SH-SY5Y (cell line): ENCODE measurements around the gene PDE1C.

Experiments used
- GATA2 ChIP-seq: IDR thresholded peaks from 2 replicates; pipeline ENCODE4 v1.6.1; 2011; ENCODE audit warnings: mild to moderate bottlenecking, low read depth, low read length
- GATA3 ChIP-seq: IDR thresholded peaks from 2 replicates; pipeline ENCODE4 v1.6.1; 2011; ENCODE audit warnings: low read depth, mild to moderate bottlenecking, low read length, moderate library complexity

The PDE1C gene

DNA sequence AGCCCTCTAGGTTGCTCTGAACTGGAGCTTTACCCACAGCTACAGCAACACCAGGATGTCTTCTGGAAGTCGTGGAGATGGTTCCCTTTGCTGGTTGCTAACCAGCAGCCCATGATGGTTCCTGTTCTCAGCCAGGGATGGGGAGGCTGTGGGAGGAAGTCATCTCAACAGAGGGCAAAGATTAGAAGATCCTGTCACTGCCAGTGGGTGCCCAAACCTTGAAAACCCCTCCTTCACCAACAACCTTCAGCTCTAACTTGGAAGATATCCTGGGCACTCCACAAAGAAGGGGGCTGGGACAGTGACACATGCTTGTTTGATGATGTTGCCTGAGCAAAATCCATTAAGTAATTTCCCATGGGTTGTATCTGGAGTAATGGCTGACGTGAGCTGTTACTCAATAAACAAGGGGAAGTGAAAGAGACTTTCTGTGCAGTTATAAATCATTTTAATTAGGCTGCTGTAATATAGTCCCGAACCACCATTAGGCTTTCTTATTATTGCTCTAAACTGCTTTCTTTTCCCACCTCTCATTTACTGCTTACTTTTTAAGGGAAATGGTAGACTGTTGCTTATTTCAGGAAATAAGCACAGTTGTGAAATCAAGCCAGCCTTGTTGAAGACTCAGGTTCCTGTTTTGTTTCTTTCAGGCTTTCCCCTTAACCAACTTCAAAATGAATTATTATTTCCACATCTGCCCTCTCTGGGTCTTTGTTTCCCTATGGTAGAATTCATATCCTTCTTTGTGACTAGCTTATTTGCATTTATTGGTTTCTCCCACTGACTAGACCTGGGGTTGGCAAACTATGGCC is 258.4 kb downstream of the PDE1C start:
- TF ChIP-seq GATA3 (no peak), GATA2 (no peak)

DNA sequence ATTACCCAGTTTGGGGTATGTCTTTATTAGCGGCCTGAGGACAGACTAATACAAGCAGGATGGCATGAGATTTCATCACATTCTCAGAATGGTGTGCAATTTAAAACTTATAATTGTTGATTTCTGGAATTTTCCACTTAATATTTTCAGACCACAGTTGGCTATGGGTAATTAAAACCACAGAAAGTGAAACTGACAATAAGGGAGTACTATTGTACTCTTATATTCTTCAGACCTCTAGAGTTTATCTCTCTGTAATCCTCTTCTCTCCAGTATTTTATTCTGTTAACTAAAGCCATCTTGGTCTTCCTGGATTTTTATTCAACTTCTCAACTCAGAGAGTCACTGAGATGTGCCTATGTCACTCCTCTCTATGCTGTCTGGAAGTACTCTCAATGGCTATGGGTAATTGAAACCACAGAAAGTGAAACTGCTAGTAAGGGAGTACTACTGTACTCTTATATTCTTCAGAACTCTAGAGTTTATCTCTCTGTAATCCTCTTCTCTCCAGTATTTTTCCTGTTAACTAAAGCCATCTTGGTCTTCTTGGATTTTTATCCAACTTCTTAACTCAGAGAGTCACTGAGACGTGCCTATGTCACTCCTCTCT is 264.9 kb downstream of the PDE1C start:
- TF ChIP-seq GATA3 (no peak), GATA2 (no peak)

DNA sequence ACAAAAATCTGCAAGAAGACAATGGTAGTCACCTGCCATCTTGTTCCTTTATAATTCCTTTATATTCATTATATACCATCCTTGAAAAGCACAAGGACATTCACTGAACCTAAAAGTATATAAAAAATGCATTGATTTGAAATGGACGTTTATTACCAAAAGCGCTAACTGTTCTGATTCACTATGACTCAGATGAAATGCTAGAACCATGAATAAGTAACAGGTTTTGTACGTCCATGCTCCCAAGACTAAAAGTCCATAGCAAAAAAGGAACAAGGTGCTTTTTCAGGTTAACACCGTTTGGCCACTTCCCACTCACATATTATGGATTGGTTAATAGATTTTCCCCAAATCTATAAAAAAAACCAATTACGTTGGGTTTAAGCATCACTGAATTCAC is 273.8 kb downstream of the PDE1C start:
- TF ChIP-seq GATA2 (no peak), GATA3 (no peak)

GRCh38 chr7:31794851-31795344 is 275.3 kb downstream of the PDE1C start:
- TF ChIP-seq GATA3 = no peak
- no peak for TF ChIP-seq GATA2

DNA sequence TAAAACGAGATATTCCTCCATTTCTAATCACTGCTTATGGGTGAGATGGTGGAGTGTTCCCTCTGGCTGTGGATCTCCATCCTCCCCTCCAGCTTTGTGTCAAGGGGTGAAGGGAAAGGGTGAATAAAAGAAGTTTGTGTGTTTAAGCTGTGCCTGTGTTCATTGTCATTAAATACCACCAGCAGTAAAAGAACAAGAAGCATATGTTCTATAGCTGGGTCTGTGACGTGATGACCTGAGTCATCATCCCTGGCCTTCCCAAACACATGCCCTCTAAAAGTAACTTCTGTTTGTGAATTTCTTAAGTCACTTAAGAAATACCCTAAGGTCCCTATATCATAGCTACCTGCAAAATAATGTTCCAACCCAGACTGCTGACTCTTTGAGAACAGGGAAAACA is 278.3 kb downstream of the PDE1C start:
- TF ChIP-seq GATA3 (no peak), GATA2 (no peak)

DNA sequence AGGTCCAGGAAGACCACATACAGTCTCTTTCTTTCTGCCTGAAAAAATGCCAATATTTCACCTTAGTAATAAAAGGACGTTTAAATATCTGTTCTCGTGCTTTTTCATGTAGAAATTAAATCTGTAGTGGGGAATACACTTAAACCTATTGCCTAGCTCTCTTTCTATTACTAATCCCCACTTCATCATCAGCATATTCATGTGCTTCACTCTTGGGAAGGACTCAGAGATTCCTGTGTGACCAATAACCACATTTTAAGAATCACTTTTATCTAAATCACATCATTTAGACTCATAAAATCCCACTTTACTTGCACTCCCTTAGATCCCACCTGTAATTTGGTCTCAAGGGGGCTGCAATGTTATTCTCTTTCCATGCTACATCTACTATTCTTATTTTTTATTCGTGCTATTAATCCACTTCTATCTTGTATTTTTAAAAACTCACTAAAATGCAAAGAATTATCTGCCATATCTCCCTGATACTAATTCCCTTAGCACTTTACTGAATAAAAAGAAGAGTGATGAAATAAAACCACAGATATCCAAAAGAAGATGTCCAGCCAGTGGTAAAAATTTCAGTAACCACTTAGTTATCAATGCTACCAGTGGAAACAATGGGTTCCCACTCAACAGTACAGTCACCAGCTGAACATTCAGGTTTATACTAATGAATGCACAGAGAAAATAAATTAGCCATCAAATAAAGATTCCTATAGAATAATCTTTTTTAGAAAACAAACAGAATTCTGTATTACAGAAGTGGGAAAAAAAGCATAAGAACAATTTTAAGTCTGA is 281.1 kb downstream of the PDE1C start:
- TF ChIP-seq GATA2 (no peak), GATA3 (no peak)

DNA sequence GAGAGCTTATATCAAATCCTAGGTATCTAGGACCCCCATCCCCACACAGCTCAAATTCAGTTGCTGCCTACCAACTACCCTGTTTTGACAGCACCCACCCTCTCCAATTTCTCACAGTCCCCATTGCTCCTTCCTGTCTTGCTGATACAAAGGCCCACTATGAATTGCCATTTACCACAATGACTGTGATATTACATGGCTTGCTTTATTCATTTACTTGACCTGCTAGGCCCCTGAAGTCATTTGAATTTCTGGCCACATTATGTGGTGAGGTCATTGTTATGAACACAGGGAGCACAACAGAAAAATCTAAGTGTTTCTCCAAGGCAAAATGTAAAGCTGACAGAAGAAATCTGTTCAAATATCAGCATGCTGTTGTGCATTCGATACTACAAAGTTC is 281.8 kb downstream of the PDE1C start:
- no peak for TF ChIP-seq GATA3
- TF ChIP-seq GATA2 = no peak

- no peak for TF ChIP-seq GATA3
Observed at GRCh38 chr7:31786326-31786725, 283.9 kb downstream of the PDE1C start.

GRCh38 chr7:31785101-31785500 is 285.1 kb downstream of the PDE1C start:
- TF ChIP-seq GATA2 = no peak

GRCh38 chr7:31783221-31783620 is 287.0 kb downstream of the PDE1C start:
- no peak for TF ChIP-seq GATA3
- TF ChIP-seq GATA2 = no peak

- no peak for TF ChIP-seq GATA2
- no peak for TF ChIP-seq GATA3
Observed at GRCh38 chr7:31782411-31782991, 287.7 kb downstream of the PDE1C start.

DNA sequence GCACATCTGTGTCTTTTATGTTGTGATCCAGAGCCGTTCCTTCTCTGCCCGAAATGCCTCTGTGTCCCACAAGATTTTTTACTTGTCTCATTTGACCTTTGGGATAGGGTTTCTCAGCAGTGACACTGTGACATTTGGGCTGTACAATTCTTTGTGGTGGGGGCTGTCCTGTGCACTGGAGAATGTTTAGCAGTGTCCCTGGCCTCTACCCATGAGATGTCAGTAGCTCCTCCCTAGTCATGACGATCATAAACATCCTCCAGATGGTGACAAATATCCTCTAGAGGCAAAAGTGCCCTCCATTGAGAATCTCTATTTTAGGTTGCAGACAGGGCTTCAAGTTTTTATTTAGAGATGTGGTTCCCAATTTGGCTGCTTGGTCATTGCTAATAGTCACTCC is 291.9 kb downstream of the PDE1C start:
- no peak for TF ChIP-seq GATA2
- no peak for TF ChIP-seq GATA3

GRCh38 chr7:31776616-31777015 is 293.6 kb downstream of the PDE1C start:
- TF ChIP-seq GATA2 (no peak), GATA3 (no peak)

DNA sequence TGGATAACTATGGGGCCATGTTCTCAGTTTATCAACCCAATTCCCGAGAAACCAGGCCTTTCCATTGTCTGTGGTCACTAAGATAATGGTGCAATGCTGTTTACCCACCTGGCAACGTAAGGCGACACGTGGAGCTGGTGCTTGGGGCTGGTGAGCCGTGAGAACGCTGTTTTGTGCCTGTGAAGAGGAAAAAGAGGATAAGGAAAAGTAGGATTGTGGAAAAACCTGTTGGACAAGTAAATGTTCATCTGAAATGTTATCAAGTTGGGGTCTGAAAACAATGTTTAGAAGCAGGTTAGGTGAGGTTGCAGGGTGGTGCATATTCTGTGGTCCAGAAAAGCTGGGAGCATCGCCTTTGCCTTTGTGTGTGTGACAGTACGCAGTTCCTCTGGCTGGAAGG is 294.7 kb downstream of the PDE1C start:
- no peak for TF ChIP-seq GATA3
- TF ChIP-seq GATA2 = no peak
